Fibroblast of lung (primary cell): ENCODE measurements around the gene CHST11.

Experiments
- EZH2 ChIP-seq: IDR thresholded peaks from 2 replicates; pipeline ENCODE4 v1.5.1; 2012; ENCODE audit warnings: low read length, control low read depth, mild to moderate bottlenecking; ENCODE audit errors: missing control alignments
- TF ChIP-seq, protein P1 (sequence below), 2 donors: IDR thresholded peaks in 1 of 2; conservative IDR thresholded peaks in 1 of 2; 1 replicate in 1 of 2; 2 replicates in 1 of 2; pipeline ENCODE4 v1.5.1; 2011 to 2012; ENCODE audit warnings: low read length in 2 of 2, control low read depth in 1 of 2, inconsistent platforms in 1 of 2, low read depth in 1 of 2, mild to moderate bottlenecking in 1 of 2

DNA sequence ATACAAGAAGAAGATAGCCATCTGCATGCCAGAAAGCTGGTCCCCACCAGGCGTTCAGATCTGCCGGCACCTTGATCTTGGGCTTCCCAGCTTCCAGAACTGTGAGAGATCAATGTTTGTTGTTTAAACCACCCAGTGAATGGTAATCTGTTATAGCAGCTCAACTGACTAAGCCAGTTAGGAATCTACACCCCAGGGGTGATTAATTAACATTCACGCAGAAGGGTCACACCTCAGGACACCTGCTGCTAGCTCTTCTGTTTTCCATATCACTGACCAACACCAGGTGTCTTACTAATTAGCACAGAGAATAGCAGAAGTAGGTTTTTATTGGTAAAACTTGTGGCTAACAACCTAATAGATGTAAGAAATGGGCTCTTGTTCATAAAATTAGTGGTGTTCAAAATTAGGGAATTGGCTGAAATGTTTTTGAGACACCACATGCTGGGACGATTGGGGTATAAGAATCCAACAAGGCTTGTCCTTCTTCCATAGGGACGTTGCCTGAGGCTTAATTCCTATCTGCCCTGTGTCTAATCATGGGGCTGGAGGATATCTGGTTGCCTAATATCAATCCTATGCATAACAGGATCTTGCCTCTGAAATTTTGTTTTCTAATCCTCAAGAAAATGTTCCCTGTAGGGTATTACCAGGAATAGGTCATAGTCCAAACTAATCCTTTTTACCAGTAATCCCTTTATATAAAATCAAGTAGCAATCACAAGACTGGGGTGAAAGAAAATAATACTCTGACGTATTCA lies 42.0 kb upstream of the CHST11 start:
- TF ChIP-seq, protein P1, sequence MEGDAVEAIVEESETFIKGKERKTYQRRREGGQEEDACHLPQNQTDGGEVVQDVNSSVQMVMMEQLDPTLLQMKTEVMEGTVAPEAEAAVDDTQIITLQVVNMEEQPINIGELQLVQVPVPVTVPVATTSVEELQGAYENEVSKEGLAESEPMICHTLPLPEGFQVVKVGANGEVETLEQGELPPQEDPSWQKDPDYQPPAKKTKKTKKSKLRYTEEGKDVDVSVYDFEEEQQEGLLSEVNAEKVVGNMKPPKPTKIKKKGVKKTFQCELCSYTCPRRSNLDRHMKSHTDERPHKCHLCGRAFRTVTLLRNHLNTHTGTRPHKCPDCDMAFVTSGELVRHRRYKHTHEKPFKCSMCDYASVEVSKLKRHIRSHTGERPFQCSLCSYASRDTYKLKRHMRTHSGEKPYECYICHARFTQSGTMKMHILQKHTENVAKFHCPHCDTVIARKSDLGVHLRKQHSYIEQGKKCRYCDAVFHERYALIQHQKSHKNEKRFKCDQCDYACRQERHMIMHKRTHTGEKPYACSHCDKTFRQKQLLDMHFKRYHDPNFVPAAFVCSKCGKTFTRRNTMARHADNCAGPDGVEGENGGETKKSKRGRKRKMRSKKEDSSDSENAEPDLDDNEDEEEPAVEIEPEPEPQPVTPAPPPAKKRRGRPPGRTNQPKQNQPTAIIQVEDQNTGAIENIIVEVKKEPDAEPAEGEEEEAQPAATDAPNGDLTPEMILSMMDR (conservative IDR thresholded peaks at IDR 0.05 in 1 of 2, IDR thresholded peaks at IDR 0.05 in 1 of 2; ENCODE audit: low read depth in 1 of 2, low read length in 2 of 2): no peak
- no peak for TF ChIP-seq EZH2
